ENCODE data around the gene TRABD2B. TPM values are rescaled to one million over a fixed set of nuclear protein-coding genes. Genes with fewer than 3 reads are reported as not detected.
"Not testable (repeated sequence)": the region's sequence is repeated elsewhere in the genome, so short reads cannot be mapped to it uniquely, and the experiment has no call there.

TRABD2B gene
- total RNA-seq, 1 experiment from 2014 or later: 10.3 TPM

DNA sequence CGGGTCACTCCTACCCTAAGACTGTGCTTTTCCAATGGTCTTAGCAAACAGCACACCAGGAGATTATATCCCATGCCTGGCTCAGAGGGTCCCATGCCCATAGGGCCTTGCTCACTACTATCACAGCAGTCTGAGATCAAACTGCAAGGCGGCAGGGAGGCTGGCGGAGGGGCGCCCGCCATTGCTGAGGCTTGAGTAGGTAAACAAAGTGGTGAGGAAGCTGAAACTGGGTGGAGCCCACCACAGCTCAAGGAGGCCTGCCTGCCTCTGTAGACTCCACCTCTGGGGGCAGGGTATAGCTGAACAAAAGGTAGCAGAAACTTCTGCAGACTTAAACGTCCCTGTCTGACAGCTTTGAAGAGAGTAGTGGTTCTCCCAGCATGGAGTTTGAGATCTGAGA, 40.7 kb downstream of the TRABD2B start:
- CTCF ChIA-PET; POLR2A ChIA-PET; ATAC-seq; H3K4me3 Mint-ChIP-seq; DNase-seq (ENCODE audit: low spot score); H3K4me1 Mint-ChIP-seq; H3K27ac Mint-ChIP-seq: not testable (repeated sequence)
- peaks cover 31% of the 10 kb centered on the region for H3K9me3 Mint-ChIP-seq
- peaks cover 32% of the 10 kb centered on the region for H3K36me3 Mint-ChIP-seq
- H3K27me3 Mint-ChIP-seq (ENCODE audit: low read depth): peaks cover 11% of the 10 kb centered on the region

DNA sequence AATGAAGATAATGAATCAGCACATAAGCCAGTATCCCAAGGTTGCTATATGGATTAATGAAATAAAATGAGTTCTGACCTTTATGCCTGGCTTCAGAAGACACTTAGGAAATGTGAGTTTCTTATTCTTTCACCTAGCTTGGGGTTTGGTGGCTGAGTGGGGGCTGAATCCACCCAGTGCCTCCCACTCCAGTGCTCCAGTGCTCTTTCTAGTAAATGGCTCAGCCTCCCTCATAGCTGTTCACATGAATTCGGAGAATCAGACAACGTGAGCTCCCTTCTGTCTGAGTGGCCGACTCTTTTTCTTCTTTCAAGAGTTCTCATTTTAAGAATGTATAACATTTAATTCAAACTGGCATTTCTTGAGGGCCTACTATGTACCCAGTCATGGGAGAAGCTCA, 43.5 kb downstream of the TRABD2B start:
- Mint-ChIP-seq H3K4me3 (no peak overlapping the region), H3K27me3 (ENCODE audit: low read depth) (peaks cover 16% of the 10 kb centered on the region), H3K9me3 (peaks cover 21% of the 10 kb centered on the region), H3K27ac (no peak overlapping the region), H3K36me3 (peaks cover 22% of the 10 kb centered on the region), H3K4me1 (no peaks in the 10 kb centered on the region; the same call in 1 of the 2 replicates)
- POLR2A ChIA-PET: no interaction called here
- DNase-seq (ENCODE audit: low spot score) (no peak), ATAC-seq (no peak)
- CTCF ChIA-PET: interaction anchor here (0.6 to 1.2 kb wide), 2 partner anchors 14 to 227 kb away, joined by 3 to 4 read pairs; no protein-coding TSS in a partner anchor
- TF ChIP-seq NR1H2 (CRISPR knock-in tag; IDR thresholded peaks at IDR 0.05): no peak
- TF ChIP-seq HMGA2 (CRISPR knock-in tag; IDR thresholded peaks at IDR 0.05): no peak
- no peak for TF ChIP-seq ETV6 (CRISPR knock-in tag; IDR thresholded peaks at IDR 0.05)
- TF ChIP-seq, protein P1, sequence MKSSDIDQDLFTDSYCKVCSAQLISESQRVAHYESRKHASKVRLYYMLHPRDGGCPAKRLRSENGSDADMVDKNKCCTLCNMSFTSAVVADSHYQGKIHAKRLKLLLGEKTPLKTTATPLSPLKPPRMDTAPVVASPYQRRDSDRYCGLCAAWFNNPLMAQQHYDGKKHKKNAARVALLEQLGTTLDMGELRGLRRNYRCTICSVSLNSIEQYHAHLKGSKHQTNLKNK (CRISPR knock-in tag; IDR thresholded peaks at IDR 0.05): no peak
- no peak for TF ChIP-seq FOXP1 (CRISPR knock-in tag; IDR thresholded peaks at IDR 0.05; ENCODE audit: borderline replicate concordance)
- TF ChIP-seq, protein P2, sequence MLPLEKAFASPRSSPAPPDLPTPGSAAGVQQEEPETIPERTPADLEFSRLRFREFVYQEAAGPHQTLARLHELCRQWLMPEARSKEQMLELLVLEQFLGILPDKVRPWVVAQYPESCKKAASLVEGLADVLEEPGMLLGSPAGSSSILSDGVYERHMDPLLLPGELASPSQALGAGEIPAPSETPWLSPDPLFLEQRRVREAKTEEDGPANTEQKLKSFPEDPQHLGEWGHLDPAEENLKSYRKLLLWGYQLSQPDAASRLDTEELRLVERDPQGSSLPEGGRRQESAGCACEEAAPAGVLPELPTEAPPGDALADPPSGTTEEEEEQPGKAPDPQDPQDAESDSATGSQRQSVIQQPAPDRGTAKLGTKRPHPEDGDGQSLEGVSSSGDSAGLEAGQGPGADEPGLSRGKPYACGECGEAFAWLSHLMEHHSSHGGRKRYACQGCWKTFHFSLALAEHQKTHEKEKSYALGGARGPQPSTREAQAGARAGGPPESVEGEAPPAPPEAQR (CRISPR knock-in tag; IDR thresholded peaks at IDR 0.05): no peak
- TF ChIP-seq ZNF416 (CRISPR knock-in tag; IDR thresholded peaks at IDR 0.05): no peak
- TF ChIP-seq, protein P3, sequence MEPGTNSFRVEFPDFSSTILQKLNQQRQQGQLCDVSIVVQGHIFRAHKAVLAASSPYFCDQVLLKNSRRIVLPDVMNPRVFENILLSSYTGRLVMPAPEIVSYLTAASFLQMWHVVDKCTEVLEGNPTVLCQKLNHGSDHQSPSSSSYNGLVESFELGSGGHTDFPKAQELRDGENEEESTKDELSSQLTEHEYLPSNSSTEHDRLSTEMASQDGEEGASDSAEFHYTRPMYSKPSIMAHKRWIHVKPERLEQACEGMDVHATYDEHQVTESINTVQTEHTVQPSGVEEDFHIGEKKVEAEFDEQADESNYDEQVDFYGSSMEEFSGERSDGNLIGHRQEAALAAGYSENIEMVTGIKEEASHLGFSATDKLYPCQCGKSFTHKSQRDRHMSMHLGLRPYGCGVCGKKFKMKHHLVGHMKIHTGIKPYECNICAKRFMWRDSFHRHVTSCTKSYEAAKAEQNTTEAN (CRISPR knock-in tag; IDR thresholded peaks at IDR 0.05): no peak
- TF ChIP-seq, protein P4, sequence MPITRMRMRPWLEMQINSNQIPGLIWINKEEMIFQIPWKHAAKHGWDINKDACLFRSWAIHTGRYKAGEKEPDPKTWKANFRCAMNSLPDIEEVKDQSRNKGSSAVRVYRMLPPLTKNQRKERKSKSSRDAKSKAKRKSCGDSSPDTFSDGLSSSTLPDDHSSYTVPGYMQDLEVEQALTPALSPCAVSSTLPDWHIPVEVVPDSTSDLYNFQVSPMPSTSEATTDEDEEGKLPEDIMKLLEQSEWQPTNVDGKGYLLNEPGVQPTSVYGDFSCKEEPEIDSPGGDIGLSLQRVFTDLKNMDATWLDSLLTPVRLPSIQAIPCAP (CRISPR knock-in tag; IDR thresholded peaks at IDR 0.05): no peak
- TF ChIP-seq, protein P5, sequence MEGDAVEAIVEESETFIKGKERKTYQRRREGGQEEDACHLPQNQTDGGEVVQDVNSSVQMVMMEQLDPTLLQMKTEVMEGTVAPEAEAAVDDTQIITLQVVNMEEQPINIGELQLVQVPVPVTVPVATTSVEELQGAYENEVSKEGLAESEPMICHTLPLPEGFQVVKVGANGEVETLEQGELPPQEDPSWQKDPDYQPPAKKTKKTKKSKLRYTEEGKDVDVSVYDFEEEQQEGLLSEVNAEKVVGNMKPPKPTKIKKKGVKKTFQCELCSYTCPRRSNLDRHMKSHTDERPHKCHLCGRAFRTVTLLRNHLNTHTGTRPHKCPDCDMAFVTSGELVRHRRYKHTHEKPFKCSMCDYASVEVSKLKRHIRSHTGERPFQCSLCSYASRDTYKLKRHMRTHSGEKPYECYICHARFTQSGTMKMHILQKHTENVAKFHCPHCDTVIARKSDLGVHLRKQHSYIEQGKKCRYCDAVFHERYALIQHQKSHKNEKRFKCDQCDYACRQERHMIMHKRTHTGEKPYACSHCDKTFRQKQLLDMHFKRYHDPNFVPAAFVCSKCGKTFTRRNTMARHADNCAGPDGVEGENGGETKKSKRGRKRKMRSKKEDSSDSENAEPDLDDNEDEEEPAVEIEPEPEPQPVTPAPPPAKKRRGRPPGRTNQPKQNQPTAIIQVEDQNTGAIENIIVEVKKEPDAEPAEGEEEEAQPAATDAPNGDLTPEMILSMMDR (IDR thresholded peaks at IDR 0.05): no peak
- no peak for TF ChIP-seq ZNF263 (CRISPR knock-in tag; IDR thresholded peaks at IDR 0.05; ENCODE audit: low read depth)
- TF ChIP-seq, protein P6, sequence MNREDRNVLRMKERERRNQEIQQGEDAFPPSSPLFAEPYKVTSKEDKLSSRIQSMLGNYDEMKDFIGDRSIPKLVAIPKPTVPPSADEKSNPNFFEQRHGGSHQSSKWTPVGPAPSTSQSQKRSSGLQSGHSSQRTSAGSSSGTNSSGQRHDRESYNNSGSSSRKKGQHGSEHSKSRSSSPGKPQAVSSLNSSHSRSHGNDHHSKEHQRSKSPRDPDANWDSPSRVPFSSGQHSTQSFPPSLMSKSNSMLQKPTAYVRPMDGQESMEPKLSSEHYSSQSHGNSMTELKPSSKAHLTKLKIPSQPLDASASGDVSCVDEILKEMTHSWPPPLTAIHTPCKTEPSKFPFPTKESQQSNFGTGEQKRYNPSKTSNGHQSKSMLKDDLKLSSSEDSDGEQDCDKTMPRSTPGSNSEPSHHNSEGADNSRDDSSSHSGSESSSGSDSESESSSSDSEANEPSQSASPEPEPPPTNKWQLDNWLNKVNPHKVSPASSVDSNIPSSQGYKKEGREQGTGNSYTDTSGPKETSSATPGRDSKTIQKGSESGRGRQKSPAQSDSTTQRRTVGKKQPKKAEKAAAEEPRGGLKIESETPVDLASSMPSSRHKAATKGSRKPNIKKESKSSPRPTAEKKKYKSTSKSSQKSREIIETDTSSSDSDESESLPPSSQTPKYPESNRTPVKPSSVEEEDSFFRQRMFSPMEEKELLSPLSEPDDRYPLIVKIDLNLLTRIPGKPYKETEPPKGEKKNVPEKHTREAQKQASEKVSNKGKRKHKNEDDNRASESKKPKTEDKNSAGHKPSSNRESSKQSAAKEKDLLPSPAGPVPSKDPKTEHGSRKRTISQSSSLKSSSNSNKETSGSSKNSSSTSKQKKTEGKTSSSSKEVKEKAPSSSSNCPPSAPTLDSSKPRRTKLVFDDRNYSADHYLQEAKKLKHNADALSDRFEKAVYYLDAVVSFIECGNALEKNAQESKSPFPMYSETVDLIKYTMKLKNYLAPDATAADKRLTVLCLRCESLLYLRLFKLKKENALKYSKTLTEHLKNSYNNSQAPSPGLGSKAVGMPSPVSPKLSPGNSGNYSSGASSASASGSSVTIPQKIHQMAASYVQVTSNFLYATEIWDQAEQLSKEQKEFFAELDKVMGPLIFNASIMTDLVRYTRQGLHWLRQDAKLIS (CRISPR knock-in tag; IDR thresholded peaks at IDR 0.05; ENCODE audit: borderline replicate concordance): no peak

Data from WTC11 (cell line).